BJ (cell line): ENCODE measurements around the gene PTGDS. TPM values are rescaled to one million over a fixed set of nuclear protein-coding genes. Genes with fewer than 3 reads are reported as not detected.

Source experiments
- CTCF ChIA-PET: fragments of 350-600 bp; formaldehyde crosslinking; extraction: SDS; loops from one replicate; lab custom pipeline; 2021; ENCODE audit warnings: antibody characterized with exemption, inconsistent platforms; lab: Yijun Ruan, JAX
- POLR2A ChIA-PET: fragments of 300-600 bp; sonication (Branson Sonifier 250); formaldehyde crosslinking; extraction: SDS; loops from one replicate; lab custom pipeline; 2021; ENCODE audit warnings: antibody characterized with exemption; lab: Charles Lee
- DNase-seq: peaks from one replicate; pipeline ENCODE4 v3.0.0-alpha.2; 2011; ENCODE audit warnings: low read depth
- H3K27me3 ChIP-seq: 2 replicates; pipeline ENCODE4 v1.6.0; 2011; ENCODE audit warnings: low read length; ENCODE audit not compliant: control insufficient read depth, insufficient read depth
- H3K36me3 ChIP-seq: 2 replicates; pipeline ENCODE4 v1.5.1; 2011; ENCODE audit warnings: low read length; ENCODE audit not compliant: control insufficient read depth, insufficient read depth
- H3K4me3 ChIP-seq: 2 replicates; pipeline ENCODE4 v1.5.1; 2011; ENCODE audit warnings: low read depth, mild to moderate bottlenecking, control low read depth, low read length
- CTCF ChIP-seq: IDR thresholded peaks from 2 replicates; pipeline ENCODE4 v1.5.1; 2011; ENCODE audit warnings: low read depth, mild to moderate bottlenecking, control low read depth, inconsistent platforms, low read length, moderate library complexity; ENCODE audit not compliant: insufficient read depth
- polyA plus RNA-seq: library from polyadenylated mRNA; depleted of rRNA; stranded (reverse); fragments of >200 nt; gene quantifications from 2 replicates; pipeline ENCODE4 v1.2.3, GENCODE V29; 2011

The PTGDS gene
- polyA plus RNA-seq, 1 experiment, result 0.58 TPM

GRCh38 chr9:137011907-137012675, 34.8 kb downstream of the PTGDS start:
- Histone ChIP-seq H3K36me3 (peaks cover 18% of the 10 kb centered on the region), H3K4me3 (no peak overlapping the region), H3K27me3 (no peaks in the 10 kb centered on the region)
- ChIA-PET CTCF (interaction anchor here (0.6 to 1.5 kb wide), 4 partner anchors 17 to 64 kb away, joined by 3 to 5 read pairs (median 4); partner anchors contain the start of gene NPDC1), POLR2A (interaction anchor here (0.6 kb wide), 1 partner anchor 156 kb away, joined by 3 read pairs; no protein-coding TSS in a partner anchor)
- TF ChIP-seq CTCF, result no peak
- DNase-seq, result no peak

- Histone ChIP-seq H3K27me3 (no peaks in the 10 kb centered on the region), H3K36me3 (peaks cover 22% of the 10 kb centered on the region), H3K4me3 (no peak overlapping the region)
- no peak for DNase-seq
- no peak for TF ChIP-seq CTCF
- ChIA-PET POLR2A (no interaction called here), CTCF (interaction anchor here (0.6 to 1.5 kb wide), 4 partner anchors 16 to 65 kb away, joined by 3 to 4 read pairs (median 3); partner anchors contain the start of gene NPDC1)
Measured at GRCh38 chr9:137012694-137013570, 35.6 kb downstream of the PTGDS start.

- H3K4me3 ChIP-seq, result no peak overlapping the region
- no peak for TF ChIP-seq CTCF
- H3K36me3 ChIP-seq, result peaks cover 24% of the 10 kb centered on the region
- H3K27me3 ChIP-seq, result no peaks in the 10 kb centered on the region
- CTCF ChIA-PET, result interaction anchor here (1.0 to 2.6 kb wide), 2 partner anchors 16 to 65 kb away, joined by 3 to 13 read pairs; no protein-coding TSS in a partner anchor
- DNase-seq, result no peak
- POLR2A ChIA-PET, result no interaction called here
Measured at GRCh38 chr9:137013571-137013940, 36.3 kb downstream of the PTGDS start.

- CTCF ChIA-PET, result interaction anchor here (0.7 to 2.6 kb wide), 4 partner anchors 15 to 66 kb away, joined by 3 to 13 read pairs (median 4); no protein-coding TSS in a partner anchor
- no peak overlapping the region for H3K4me3 ChIP-seq
- POLR2A ChIA-PET, result no interaction called here
- DNase-seq, result no peak
- peaks cover 24% of the 10 kb centered on the region for H3K36me3 ChIP-seq
- no peaks in the 10 kb centered on the region for H3K27me3 ChIP-seq
- TF ChIP-seq CTCF, result no peak
Measured at GRCh38 chr9:137014166-137014565, 36.9 kb downstream of the PTGDS start.
